GM20000 (cell line): ENCODE measurements around the gene CNTNAP3.
"Not testable (repeated sequence)": the region's sequence is repeated elsewhere in the genome, so short reads cannot be mapped to it uniquely, and the experiment has no call there.

Experiments used
- DNase-seq: peaks from one replicate; pipeline ENCODE4 v3.0.0; 2012; ENCODE audit warnings: low spot score

Gene CNTNAP3

DNA sequence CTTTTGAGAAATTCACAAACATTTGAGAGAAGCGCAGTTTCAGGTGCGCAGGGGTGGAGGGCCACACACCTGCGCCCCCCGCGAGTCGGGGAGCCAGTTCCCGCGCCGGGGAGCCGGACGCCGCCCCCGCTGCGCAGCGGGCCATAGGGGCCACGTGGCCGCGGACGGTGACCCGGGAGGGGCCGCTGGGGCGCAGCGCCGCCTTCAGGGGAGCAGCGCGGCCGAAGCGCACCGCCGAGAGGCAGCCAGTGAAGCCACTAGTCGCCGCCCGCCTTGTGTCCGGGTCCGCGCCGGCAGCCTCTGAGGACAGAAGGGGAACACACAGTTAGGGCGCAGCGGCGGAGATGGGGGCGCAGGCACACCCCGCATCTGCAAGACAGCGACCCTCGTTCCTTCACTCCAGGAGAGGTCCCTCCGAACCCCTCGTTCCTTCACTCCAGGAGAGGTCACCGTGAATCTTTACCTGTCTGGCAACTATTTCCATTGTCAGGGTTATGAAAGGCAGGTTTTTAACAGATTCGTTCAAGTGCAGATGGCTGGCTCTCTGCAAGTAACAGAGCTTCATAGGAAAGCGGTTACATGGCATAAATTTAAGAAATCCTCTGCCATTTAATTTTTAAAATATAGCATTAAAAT is 209.2 kb downstream of the CNTNAP3 start:
- not testable (repeated sequence) for DNase-seq

DNA sequence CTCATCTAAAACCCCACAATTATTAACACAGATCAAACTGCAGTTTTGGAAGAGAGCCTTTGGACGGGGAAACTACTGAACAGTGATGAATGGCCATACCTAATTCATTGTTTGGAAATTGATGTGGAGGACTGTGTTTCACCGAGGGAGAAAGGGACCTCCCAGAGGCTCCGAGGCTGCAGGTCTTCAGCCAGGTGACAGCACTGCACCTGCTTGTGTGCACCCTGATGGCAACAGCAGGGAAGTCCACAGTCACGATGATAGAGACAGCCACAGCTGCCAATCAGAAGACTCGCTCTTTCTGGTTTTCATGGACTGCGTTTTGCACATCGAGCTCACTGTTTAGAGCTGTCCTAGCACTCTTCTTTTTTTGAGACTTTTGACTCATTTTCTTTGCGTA is 214.4 kb downstream of the CNTNAP3 start:
- DNase-seq: not testable (repeated sequence)

DNA sequence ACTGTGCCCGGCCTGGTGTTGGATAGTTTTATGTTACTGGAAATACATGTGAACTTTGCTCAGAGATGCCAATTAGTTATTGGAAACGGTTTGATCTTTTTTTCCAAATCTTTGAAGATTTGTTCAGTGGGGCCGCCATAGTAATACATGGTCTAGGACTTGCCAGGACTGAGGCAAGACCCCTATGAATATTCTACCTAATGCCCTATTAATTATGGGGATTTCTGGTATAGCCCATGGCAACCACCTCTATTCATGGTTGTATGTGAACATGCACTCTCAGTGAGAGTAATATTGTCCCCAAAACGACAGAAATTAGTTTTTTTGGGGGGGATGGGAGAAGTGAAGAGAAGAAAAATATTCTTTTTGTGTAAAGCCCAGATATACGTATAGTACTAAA is 220.3 kb downstream of the CNTNAP3 start:
- DNase-seq: not testable (repeated sequence)

- DNase-seq: not testable (repeated sequence)
Measured at GRCh38 chr9:39062966-39063365, 225.0 kb downstream of the CNTNAP3 start.

- not testable (repeated sequence) for DNase-seq
Measured at GRCh38 chr9:39054453-39054852, 233.5 kb downstream of the CNTNAP3 start.

- not testable (repeated sequence) for DNase-seq
Measured at GRCh38 chr9:39046833-39047232, 241.1 kb downstream of the CNTNAP3 start.

GRCh38 chr9:39042352-39042803 is 245.6 kb downstream of the CNTNAP3 start:
- DNase-seq: not testable (repeated sequence)

DNA sequence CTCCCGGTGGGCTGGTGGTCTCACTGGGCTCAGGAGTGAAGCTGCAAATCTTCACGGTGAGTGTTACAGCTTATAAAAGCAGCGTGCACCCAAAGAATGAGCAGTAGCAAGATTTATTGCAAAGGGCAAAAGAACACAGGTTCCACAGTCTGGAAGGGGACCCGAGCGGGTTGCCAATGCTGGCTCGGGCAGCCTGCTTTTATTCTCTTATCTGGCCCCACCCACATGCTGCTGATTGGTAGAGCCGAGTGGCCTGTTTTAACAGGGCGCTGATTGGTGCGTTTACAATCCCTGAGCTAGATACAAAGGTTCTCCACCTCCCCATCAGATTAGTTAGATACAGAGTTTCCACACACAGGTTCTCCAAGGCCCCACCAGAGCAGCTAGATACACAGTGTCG is 246.2 kb downstream of the CNTNAP3 start:
- DNase-seq: not testable (repeated sequence)

- DNase-seq: not testable (repeated sequence)
Measured at GRCh38 chr9:39039148-39039547, 248.8 kb downstream of the CNTNAP3 start.

DNA sequence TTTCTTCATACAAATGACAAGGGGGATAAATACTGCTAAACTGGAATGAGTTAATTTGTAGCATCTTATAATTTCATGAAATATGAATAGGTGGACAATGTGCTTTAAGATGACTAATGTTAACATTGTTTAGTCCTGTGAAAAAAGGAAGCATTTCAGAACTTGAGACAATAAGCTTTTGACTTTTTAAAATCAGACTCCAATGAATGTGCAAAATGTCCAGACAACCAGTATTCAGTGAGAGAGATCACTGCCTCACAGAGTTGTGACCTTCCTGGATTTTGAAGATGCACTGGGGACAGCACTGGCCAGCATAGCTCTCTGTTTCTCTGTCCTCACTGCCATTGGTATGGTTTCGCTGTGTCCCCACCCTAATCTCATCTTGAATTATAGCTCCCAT is 249.7 kb downstream of the CNTNAP3 start:
- not testable (repeated sequence) for DNase-seq

DNA sequence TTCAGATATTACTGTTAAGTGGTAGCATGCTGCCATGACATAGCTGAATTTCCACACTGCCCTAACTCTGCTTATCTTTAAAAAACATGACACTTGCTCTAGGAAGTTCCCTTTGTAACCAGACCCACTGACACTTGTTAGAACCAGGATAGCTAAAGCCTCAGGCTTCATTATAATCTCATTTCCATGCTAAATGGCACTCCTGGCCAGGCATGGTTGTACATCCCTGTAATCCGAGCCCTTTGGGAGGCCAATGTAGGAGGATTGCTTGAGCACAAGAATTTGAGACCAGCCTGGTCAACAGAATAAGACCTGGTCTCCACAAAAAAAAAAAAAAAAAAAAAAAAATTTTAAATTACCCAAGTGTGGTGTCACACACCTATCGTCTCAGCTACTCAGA is 254.1 kb downstream of the CNTNAP3 start:
- not testable (repeated sequence) for DNase-seq

DNA sequence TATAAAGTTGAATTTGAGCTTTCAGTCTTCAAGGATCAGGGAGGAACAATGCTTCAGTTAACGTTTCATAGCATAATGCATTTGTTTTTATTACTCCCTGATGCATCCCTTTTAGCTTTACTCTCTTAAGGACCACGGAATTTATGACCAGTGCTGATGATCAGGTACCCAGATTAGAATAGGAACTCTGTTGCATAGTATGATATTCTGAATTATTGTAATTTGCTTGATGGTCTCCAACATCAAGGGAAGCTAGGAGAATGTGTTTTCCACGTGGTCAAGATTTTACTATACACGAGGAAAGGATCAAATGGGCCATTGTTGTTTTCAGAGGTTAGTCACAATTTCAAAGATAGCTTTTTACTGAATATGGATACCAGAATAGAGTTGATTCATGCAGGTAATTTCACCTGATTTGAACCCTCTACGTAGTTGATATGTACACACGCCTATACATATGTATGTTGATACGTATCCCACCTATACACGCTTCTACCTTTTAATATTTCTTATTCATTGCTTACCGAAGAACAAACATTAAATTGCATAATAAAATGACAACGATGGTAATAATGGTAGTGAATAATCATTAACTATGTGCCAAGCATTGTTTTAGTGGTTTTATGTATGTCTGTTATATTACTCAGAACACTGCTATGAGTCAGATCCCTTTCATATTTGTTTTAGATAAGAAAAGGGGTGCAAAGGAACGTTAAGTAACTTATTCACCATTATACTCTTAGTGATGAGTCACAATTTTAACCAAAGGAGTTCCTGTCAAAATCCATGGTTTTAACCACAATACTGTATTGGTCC is 257.6 kb downstream of the CNTNAP3 start:
- not testable (repeated sequence) for DNase-seq

- DNase-seq: not testable (repeated sequence)
Measured at GRCh38 chr9:39028855-39029254, 259.1 kb downstream of the CNTNAP3 start.

GRCh38 chr9:39028168-39028567 is 259.8 kb downstream of the CNTNAP3 start:
- DNase-seq: not testable (repeated sequence)

- DNase-seq: not testable (repeated sequence)
Measured at GRCh38 chr9:39025911-39026588, 261.9 kb downstream of the CNTNAP3 start.
